Endodermal cell (in vitro differentiated cells): ENCODE results near the gene BBOF1. TPM values are rescaled to one million over a fixed set of nuclear protein-coding genes. Genes with fewer than 3 reads are reported as not detected.

Experiments used
- DNase-seq: peaks from one replicate; pipeline ENCODE4 v3.0.0-alpha.2; 2017
- H3K27ac ChIP-seq: 2 replicates; pipeline ENCODE4 v1.5.1; 2013; ENCODE audit warnings: mild to moderate bottlenecking, low read depth, low read length, moderate library complexity
- H3K27me3 ChIP-seq: 2 replicates; pipeline ENCODE4 v1.6.1; 2013; ENCODE audit warnings: mild to moderate bottlenecking, low read length, moderate library complexity; ENCODE audit not compliant: insufficient read depth, control insufficient read depth, poor library complexity, severe bottlenecking
- H3K36me3 ChIP-seq: 2 replicates; pipeline ENCODE4 v1.7.0; 2013; ENCODE audit warnings: mild to moderate bottlenecking, low read length, moderate library complexity; ENCODE audit not compliant: control insufficient read depth, insufficient read depth
- H3K4me1 ChIP-seq: one replicate; pipeline ENCODE4 v1.7.0; 2013; ENCODE audit warnings: low read length; ENCODE audit not compliant: control insufficient read depth, insufficient read depth
- H3K4me3 ChIP-seq: 2 replicates; pipeline ENCODE4 v1.5.1; 2013; ENCODE audit warnings: mild to moderate bottlenecking, low read length, moderate library complexity
- H3K9ac ChIP-seq: 2 replicates; pipeline ENCODE4 v1.6.1; 2013; ENCODE audit warnings: mild to moderate bottlenecking, low read length, moderate library complexity; ENCODE audit not compliant: poor library complexity, severe bottlenecking; ENCODE audit errors: extremely low read depth
- H3K9me3 ChIP-seq: 2 replicates; pipeline ENCODE4 v1.6.1; 2013; ENCODE audit warnings: mild to moderate bottlenecking, low read length, moderate library complexity; ENCODE audit not compliant: control insufficient read depth
- H3K27ac Mint-ChIP-seq: 2 replicates; pipeline ENCODE4 v1.8.0; 2020; ENCODE audit warnings: mixed read lengths
- H3K27me3 Mint-ChIP-seq: 2 replicates; pipeline ENCODE4 v1.8.0; 2021; ENCODE audit warnings: mild to moderate bottlenecking, mixed read lengths; ENCODE audit not compliant: insufficient read depth
- H3K36me3 Mint-ChIP-seq: 2 replicates; pipeline ENCODE4 v1.8.0; 2020; ENCODE audit warnings: low read depth, mixed read lengths
- H3K4me1 Mint-ChIP-seq: 2 replicates; pipeline ENCODE4 v1.8.0; 2020; ENCODE audit warnings: mixed read lengths
- H3K4me3 Mint-ChIP-seq: 2 replicates; pipeline ENCODE4 v1.8.0; 2020; ENCODE audit warnings: mild to moderate bottlenecking, moderate library complexity, mixed read lengths
- H3K9me3 Mint-ChIP-seq: 2 replicates; pipeline ENCODE4 v1.8.0; 2020; ENCODE audit warnings: mild to moderate bottlenecking, mixed read lengths
- WGBS, 2 experiments: methylation state at CpG; one replicate each; pipeline versions ENCODE4 v1.1.5 to v1.1.7; 2013; ENCODE audit warnings: missing lambda C conversion rate in 2 of 2, mixed read lengths in 1 of 2; ENCODE audit not compliant: insufficient coverage in 1 of 2, insufficient read length in 1 of 2; 5-methylcytosine and 5-hydroxymethylcytosine counted together
- total RNA-seq, 2 donors: library from RNA; stranded (reverse); fragmentation: NEBNext Ultra II Directional in 1 of 2; extraction: Animal tissue kit (Norgen Biotek cat#: 25700) in 1 of 2; gene quantifications; 2 replicates in 1 of 2; 3 replicates in 1 of 2; pipeline ENCODE4 v1.2.1, GENCODE V29; 2021
- TF ChIP-seq, protein P1 (sequence below): fragments of 200-600 bp; sonication (generic); conservative IDR thresholded peaks from 2 replicates; pipeline ENCODE4 v1.5.0; 2021; ENCODE audit warnings: antibody characterized with exemption, mild to moderate bottlenecking

The BBOF1 gene
- total RNA-seq, 2 donors from 2014 or later, result 2.6 to 2.9 TPM

DNA sequence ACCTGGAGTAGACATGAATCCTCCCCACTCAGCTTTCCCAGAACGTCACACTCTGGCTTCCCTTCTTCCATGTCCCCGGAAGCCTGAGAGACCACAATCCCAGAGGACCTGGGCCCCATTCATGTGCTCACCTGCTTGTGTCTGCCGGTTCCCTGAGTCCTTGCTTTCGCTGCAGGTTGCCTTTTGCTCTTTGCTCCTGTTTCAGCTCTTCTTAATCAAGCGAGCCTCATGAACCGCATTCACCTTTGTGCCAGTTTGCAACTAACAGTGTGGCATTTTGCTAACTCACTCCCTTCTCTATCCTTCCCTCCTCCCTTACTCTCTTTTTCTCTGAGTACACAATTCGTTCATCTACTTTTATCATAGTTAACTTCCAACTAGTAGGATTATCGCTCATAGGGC is 23.2 kb upstream of the BBOF1 start:
- peaks cover 4% of the 10 kb centered on the region for H3K4me1 Mint-ChIP-seq
- H3K27ac Mint-ChIP-seq, result no peak overlapping the region
- no peaks in the 10 kb centered on the region for H3K9me3 Mint-ChIP-seq
- H3K27me3 Mint-ChIP-seq, result no peaks in the 10 kb centered on the region
- TF ChIP-seq, protein P1, sequence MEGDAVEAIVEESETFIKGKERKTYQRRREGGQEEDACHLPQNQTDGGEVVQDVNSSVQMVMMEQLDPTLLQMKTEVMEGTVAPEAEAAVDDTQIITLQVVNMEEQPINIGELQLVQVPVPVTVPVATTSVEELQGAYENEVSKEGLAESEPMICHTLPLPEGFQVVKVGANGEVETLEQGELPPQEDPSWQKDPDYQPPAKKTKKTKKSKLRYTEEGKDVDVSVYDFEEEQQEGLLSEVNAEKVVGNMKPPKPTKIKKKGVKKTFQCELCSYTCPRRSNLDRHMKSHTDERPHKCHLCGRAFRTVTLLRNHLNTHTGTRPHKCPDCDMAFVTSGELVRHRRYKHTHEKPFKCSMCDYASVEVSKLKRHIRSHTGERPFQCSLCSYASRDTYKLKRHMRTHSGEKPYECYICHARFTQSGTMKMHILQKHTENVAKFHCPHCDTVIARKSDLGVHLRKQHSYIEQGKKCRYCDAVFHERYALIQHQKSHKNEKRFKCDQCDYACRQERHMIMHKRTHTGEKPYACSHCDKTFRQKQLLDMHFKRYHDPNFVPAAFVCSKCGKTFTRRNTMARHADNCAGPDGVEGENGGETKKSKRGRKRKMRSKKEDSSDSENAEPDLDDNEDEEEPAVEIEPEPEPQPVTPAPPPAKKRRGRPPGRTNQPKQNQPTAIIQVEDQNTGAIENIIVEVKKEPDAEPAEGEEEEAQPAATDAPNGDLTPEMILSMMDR, result no peak
- 88 to 91% methylated on average over 7 to 8 of the region's 8 CpGs for WGBS, 2 experiments
- no peak overlapping the region for H3K4me3 ChIP-seq
- H3K36me3 ChIP-seq, result peaks cover 9% of the 10 kb centered on the region
- H3K4me1 ChIP-seq, result no peaks in the 10 kb centered on the region
- H3K36me3 Mint-ChIP-seq, result peaks cover 13% of the 10 kb centered on the region
- no peak overlapping the region for H3K27ac ChIP-seq
- no peak overlapping the region for H3K4me3 Mint-ChIP-seq
- DNase-seq, result no peak
- no peak overlapping the region for H3K9ac ChIP-seq
- no peaks in the 10 kb centered on the region for H3K27me3 ChIP-seq
- no peaks in the 10 kb centered on the region for H3K9me3 ChIP-seq

DNA sequence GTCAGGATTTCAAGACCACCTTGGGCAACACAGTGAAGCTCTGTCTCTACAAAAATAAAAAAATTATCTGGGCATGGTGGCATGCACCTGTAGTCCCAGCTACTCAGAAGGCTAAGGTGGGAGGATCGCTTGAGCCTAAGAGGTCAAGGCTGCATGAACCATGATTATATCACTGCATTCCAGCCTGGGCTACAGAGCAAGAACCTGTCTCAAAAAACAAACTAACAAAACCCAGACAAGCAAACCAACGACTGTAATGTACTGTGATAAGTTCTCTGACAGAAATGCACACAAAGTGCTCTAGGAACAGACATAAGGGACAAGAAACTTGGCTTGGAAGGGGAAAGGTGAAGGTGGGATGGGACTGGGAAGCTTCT is 22.4 kb upstream of the BBOF1 start:
- Histone ChIP-seq H3K27me3 (no peaks in the 10 kb centered on the region), H3K36me3 (peaks cover 9% of the 10 kb centered on the region), H3K4me1 (no peaks in the 10 kb centered on the region), H3K9me3 (no peaks in the 10 kb centered on the region), H3K9ac (no peak overlapping the region), H3K4me3 (no peak overlapping the region), H3K27ac (no peak overlapping the region)
- H3K36me3 Mint-ChIP-seq, result peaks cover 13% of the 10 kb centered on the region
- no peak for DNase-seq
- H3K9me3 Mint-ChIP-seq, result no peaks in the 10 kb centered on the region
- peaks cover 2% of the 10 kb centered on the region for H3K4me1 Mint-ChIP-seq
- TF ChIP-seq, protein P1, result no peak
- 80 to 89% methylated on average over 2 of the region's 2 CpGs for WGBS, 2 experiments
- no peak overlapping the region for H3K27ac Mint-ChIP-seq
- no peaks in the 10 kb centered on the region for H3K27me3 Mint-ChIP-seq
- H3K4me3 Mint-ChIP-seq, result no peak overlapping the region

DNA sequence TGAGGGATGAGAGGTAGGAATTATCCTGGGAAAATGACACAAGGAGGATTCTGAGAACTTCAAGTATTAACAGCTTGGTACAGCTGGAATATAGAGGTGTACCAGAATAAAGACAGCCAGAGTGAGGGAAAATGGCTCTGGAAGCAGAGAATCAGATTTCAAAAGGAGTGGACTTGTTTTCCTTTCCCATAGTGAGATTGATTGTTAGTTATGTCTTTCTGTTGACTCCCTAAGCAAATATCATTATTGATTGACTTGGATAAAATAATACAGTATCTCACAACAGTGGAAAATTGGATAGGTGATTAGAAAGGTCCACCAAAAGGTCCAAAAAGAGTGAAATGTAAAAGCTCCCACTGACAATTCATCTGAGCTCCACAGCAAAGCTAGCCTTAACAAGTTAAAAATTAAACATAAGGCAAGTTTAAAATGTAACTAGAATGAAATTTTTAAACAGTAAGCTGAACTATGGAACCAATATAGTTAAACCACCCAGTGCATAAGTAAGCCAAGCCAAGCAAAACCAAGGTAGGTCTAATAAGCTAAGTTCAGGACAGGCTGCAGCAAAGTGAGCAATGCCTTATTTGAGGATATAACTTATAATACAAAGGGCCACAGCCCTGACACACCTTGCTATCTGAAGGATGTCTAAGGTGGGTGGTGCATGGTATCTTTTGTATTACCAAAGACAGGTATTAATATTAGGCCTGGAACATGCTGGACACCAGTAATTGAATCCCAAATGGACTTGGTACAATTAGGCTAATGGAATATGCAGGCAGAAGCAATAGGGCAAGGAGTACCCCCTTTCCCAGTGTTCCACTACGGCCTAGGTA is 21.8 kb upstream of the BBOF1 start:
- Mint-ChIP-seq H3K9me3 (no peaks in the 10 kb centered on the region), H3K27ac (no peak overlapping the region), H3K36me3 (peaks cover 13% of the 10 kb centered on the region), H3K4me1 (no peaks in the 10 kb centered on the region), H3K4me3 (no peak overlapping the region), H3K27me3 (no peaks in the 10 kb centered on the region)
- Histone ChIP-seq H3K4me1 (no peaks in the 10 kb centered on the region), H3K4me3 (no peak overlapping the region), H3K36me3 (peaks cover 9% of the 10 kb centered on the region), H3K27me3 (no peaks in the 10 kb centered on the region), H3K27ac (no peak overlapping the region), H3K9me3 (no peaks in the 10 kb centered on the region), H3K9ac (no peak overlapping the region)
- WGBS, 2 experiments, result 81 to 100% methylated on average over 1 of the region's 1 CpG
- DNase-seq, result no peak
- TF ChIP-seq, protein P1, result no peak
